Stomach smooth muscle (tissue), 2 donors: ENCODE measurements around the gene FADS6.

ENCODE experiments used
- H3K27ac ChIP-seq: one replicate; pipeline ENCODE4 v1.7.0; 2013; ENCODE audit warnings: mild to moderate bottlenecking, low read length, inconsistent platforms
- H3K27me3 ChIP-seq, 2 donors: one replicate each; pipeline ENCODE4 v1.7.0; 2013; ENCODE audit warnings: low read length in 2 of 2; ENCODE audit not compliant: insufficient read depth in 2 of 2, control insufficient read depth in 1 of 2
- H3K36me3 ChIP-seq, 2 donors: one replicate each; pipeline ENCODE4 v1.7.0; 2013; ENCODE audit warnings: low read length in 2 of 2; ENCODE audit not compliant: control insufficient read depth in 2 of 2, insufficient read depth in 2 of 2
- H3K4me1 ChIP-seq: one replicate; pipeline ENCODE4 v1.7.0; 2013; ENCODE audit warnings: low read length; ENCODE audit not compliant: control insufficient read depth, insufficient read depth
- H3K4me3 ChIP-seq, 2 donors: one replicate each; pipeline ENCODE4 v1.7.0; 2013; ENCODE audit warnings: low read length in 2 of 2
- H3K9ac ChIP-seq, 2 donors: one replicate each; pipeline ENCODE4 v1.7.0; 2013; ENCODE audit warnings: low read length in 2 of 2, mild to moderate bottlenecking in 1 of 2
- H3K9me3 ChIP-seq, 2 donors: one replicate each; pipeline ENCODE4 v1.7.0; 2013; ENCODE audit warnings: low read length in 2 of 2; ENCODE audit not compliant: control insufficient read depth in 2 of 2
- donor health status: healthy.
- donor health status: Pancreatic carcinoma.

Gene FADS6

DNA sequence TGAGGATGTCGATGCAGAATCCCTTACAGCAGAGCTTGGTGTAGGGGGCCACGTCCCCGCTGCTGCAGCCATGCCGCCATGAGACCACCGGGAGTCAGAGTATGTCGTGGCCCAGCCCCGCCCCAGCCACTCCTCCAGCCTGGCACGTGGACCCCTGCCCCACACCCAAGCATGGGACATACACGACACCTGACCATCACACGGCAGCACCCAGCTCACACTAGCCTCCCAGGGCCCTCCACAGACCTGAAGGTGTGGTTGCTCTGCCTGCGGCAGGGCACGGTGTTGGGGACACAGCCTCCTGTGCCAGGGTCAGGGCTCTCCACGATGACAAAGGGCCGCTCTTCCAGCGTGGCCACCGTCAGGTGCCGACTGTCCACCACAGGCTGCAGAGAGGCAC is 43.1 kb downstream of the FADS6 start:
- Histone ChIP-seq H3K9ac (no peak overlapping the region), H3K36me3 (no peaks in the 10 kb centered on the region), H3K4me3 (no peak overlapping the region), H3K4me1 (peaks cover 5% of the 10 kb centered on the region), H3K27me3 (peaks cover 42 to 55% of the 10 kb centered on the region in 2 donors), H3K27ac (no peak overlapping the region), H3K9me3 (no peaks in the 10 kb centered on the region)

GRCh38 chr17:74848656-74849399 is 44.6 kb downstream of the FADS6 start:
- Histone ChIP-seq H3K27me3 (peaks cover 27 to 46% of the 10 kb centered on the region in 2 donors), H3K27ac (no peak overlapping the region), H3K4me3 (no peak overlapping the region), H3K9me3 (no peaks in the 10 kb centered on the region), H3K36me3 (no peaks in the 10 kb centered on the region), H3K4me1 (peaks cover 5% of the 10 kb centered on the region), H3K9ac (no peak overlapping the region)

GRCh38 chr17:74846621-74847020 is 46.8 kb downstream of the FADS6 start:
- Histone ChIP-seq H3K36me3 (no peaks in the 10 kb centered on the region), H3K27ac (no peak overlapping the region), H3K4me3 (no peak overlapping the region), H3K4me1 (peaks cover 11% of the 10 kb centered on the region), H3K9ac (no peak overlapping the region), H3K27me3 (peaks cover 22 to 34% of the 10 kb centered on the region in 2 donors), H3K9me3 (no peaks in the 10 kb centered on the region)

GRCh38 chr17:74843352-74843627 is 50.1 kb downstream of the FADS6 start:
- H3K4me3 ChIP-seq = no peak overlapping the region
- H3K27me3 ChIP-seq = peaks cover 6 to 18% of the 10 kb centered on the region in 2 donors
- no peak overlapping the region for H3K27ac ChIP-seq
- H3K4me1 ChIP-seq = peaks cover 30% of the 10 kb centered on the region
- H3K9me3 ChIP-seq = no peaks in the 10 kb centered on the region
- H3K9ac ChIP-seq = no peak overlapping the region
- H3K36me3 ChIP-seq = no peaks in the 10 kb centered on the region

GRCh38 chr17:74842599-74843351 is 50.7 kb downstream of the FADS6 start:
- no peaks in the 10 kb centered on the region for H3K36me3 ChIP-seq
- no peaks in the 10 kb centered on the region for H3K9me3 ChIP-seq
- no peak overlapping the region for H3K27ac ChIP-seq
- no peak overlapping the region for H3K9ac ChIP-seq
- H3K4me3 ChIP-seq = peak overlapping the region in 1 of 2 donors; percentile 67
- peaks cover 30% of the 10 kb centered on the region for H3K4me1 ChIP-seq
- H3K27me3 ChIP-seq = peaks cover 6 to 18% of the 10 kb centered on the region in 2 donors

- Histone ChIP-seq H3K9me3 (no peaks in the 10 kb centered on the region), H3K4me1 (peaks cover 30% of the 10 kb centered on the region), H3K9ac (peak overlapping the region in 1 of 2 donors; percentile 42), H3K36me3 (no peaks in the 10 kb centered on the region), H3K27ac (no peak overlapping the region), H3K4me3 (peak overlapping the region in 1 of 2 donors; percentile 67), H3K27me3 (peaks cover 6 to 18% of the 10 kb centered on the region in 2 donors)
Observed at GRCh38 chr17:74842146-74842598, 51.3 kb downstream of the FADS6 start.

DNA sequence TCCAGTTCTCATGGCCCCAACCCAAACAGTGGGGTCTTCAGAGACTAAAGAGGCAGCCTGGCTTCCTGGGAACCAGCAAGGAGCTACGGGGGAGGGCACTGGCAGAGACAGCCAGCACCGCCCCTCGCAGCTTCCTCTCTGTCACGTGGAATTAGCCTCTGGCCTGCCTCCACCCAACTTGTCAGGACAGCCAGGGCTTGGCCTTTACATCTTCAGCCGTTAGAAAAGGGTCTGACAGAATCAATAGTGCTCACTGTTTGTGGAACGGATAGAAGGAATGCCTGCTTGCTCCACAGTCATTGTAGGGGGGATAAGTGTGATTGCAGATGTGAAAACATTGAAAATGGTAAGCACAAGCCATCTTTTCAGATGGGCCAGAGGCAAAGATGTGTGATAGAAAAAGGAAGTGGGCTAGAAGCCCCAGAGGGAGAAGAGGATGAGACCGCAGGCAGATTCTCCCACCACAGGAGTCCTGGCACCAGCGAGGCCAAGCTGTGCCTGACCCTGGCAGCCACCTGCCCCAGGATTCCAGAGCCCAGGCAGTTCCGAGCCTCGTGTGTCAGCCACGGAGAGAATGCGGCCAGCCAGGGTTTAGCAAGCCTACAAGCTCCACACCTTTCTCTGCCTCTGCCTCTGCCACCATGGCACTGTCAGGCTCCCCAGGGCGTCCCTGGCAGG is 52.3 kb downstream of the FADS6 start:
- H3K4me1 ChIP-seq = peaks cover 30% of the 10 kb centered on the region
- H3K27ac ChIP-seq = peak overlapping the region; percentile 31
- no peak overlapping the region for H3K9ac ChIP-seq
- H3K9me3 ChIP-seq = no peaks in the 10 kb centered on the region
- peaks cover 0 to 1% of the 10 kb centered on the region in 2 donors for H3K36me3 ChIP-seq
- H3K27me3 ChIP-seq = peaks cover 3 to 16% of the 10 kb centered on the region in 2 donors
- H3K4me3 ChIP-seq = no peak overlapping the region

GRCh38 chr17:74839990-74840852 is 53.2 kb downstream of the FADS6 start:
- peaks cover 30% of the 10 kb centered on the region for H3K4me1 ChIP-seq
- H3K9me3 ChIP-seq = no peaks in the 10 kb centered on the region
- H3K9ac ChIP-seq = peak overlapping the region in 1 of 2 donors; percentile 10
- peaks cover 0 to 2% of the 10 kb centered on the region in 2 donors for H3K36me3 ChIP-seq
- no peak overlapping the region for H3K27ac ChIP-seq
- no peak overlapping the region for H3K4me3 ChIP-seq
- peaks cover 3 to 15% of the 10 kb centered on the region in 2 donors for H3K27me3 ChIP-seq

GRCh38 chr17:74838274-74838673 is 55.2 kb downstream of the FADS6 start:
- H3K9me3 ChIP-seq = no peaks in the 10 kb centered on the region
- peaks cover under 1 to 7% of the 10 kb centered on the region in 2 donors for H3K27me3 ChIP-seq
- no peak overlapping the region for H3K9ac ChIP-seq
- H3K4me1 ChIP-seq = peaks cover 30% of the 10 kb centered on the region
- no peak overlapping the region for H3K4me3 ChIP-seq
- no peak overlapping the region for H3K27ac ChIP-seq
- H3K36me3 ChIP-seq = peaks cover 0 to 2% of the 10 kb centered on the region in 2 donors
